Tibial artery (tissue), 4 donors: ENCODE results near the gene NRROS.

Experiments
- DNase-seq, 2 donors: peaks; one replicate each; pipeline ENCODE4 v3.0.0-alpha.2; 2019
- H3K27ac ChIP-seq, 2 donors: fragments of 200-600 bp; sonication (generic) in 1 of 2; 1 replicate in 1 of 2; 2 replicates in 1 of 2; pipeline ENCODE4 v1.5.1; 2018 to 2019; ENCODE audit warnings: mild to moderate bottlenecking in 1 of 2
- H3K27me3 ChIP-seq, 2 donors: fragments of 200-600 bp; sonication (generic) in 1 of 2; one replicate each; pipeline versions ENCODE4 v1.5.1 to v1.6.0; 2016 to 2019
- H3K36me3 ChIP-seq, 3 donors: fragments of 200-600 bp; sonication (generic) in 2 of 3; one replicate each; pipeline ENCODE4 v1.5.1; 2016 to 2019; ENCODE audit warnings: mild to moderate bottlenecking in 2 of 3
- H3K4me1 ChIP-seq, 4 donors: fragments of 200-600 bp; sonication (generic) in 2 of 4; 1 replicate in 3 of 4; 2 replicates in 1 of 4; pipeline ENCODE4 v1.5.1; 2016 to 2019
- H3K4me3 ChIP-seq, 2 donors: fragments of 200-600 bp; sonication (generic) in 1 of 2; 1 replicate in 1 of 2; 2 replicates in 1 of 2; pipeline ENCODE4 v1.5.1; 2018 to 2019; ENCODE audit warnings: mild to moderate bottlenecking in 2 of 2
- H3K9me3 ChIP-seq, 3 donors: fragments of 200-600 bp; sonication (generic) in 1 of 3; one replicate each; pipeline ENCODE4 v1.5.1; 2016 to 2019
- intact Hi-C: fragments of 100-400 bp; cut with DNase I; formaldehyde crosslinking; loops from one replicate; pipeline ENCODE4 v1.15.0; 2023; ENCODE audit warnings: low total_unique reads
- TF ChIP-seq, protein P1 (sequence below), 2 experiments: fragments of 200-600 bp in 1 of 2; fragments of 450-650 bp in 1 of 2; IDR thresholded peaks; one replicate each; pipeline ENCODE4 v1.5.1; 2017 to 2019; ENCODE audit warnings: antibody characterized with exemption in 2 of 2, mild to moderate bottlenecking in 1 of 2, moderate library complexity in 1 of 2

NRROS gene

DNA sequence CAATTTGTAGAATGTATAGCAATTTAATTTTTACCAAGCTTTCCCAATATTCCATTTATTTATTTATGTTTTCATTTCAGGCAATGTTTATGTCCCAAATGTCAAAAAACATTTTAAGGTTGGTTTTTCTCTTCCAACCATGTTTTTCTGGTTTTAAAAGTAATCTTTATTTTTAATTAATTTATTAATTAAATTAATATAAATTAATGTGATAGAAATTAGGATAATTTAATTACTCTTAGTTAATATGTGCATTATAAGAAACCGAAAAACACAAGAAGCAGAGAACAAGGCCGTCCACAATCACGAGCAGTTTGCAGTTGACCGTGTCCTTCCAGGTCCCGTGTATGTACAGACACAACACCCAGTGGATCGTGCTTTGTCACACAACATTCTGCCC is 36.8 kb upstream of the NRROS start:
- intact Hi-C loops, result loop anchor here (5.0 kb wide), 1 partner anchor 80 kb away; no protein-coding TSS in a partner anchor
- TF ChIP-seq, protein P1, sequence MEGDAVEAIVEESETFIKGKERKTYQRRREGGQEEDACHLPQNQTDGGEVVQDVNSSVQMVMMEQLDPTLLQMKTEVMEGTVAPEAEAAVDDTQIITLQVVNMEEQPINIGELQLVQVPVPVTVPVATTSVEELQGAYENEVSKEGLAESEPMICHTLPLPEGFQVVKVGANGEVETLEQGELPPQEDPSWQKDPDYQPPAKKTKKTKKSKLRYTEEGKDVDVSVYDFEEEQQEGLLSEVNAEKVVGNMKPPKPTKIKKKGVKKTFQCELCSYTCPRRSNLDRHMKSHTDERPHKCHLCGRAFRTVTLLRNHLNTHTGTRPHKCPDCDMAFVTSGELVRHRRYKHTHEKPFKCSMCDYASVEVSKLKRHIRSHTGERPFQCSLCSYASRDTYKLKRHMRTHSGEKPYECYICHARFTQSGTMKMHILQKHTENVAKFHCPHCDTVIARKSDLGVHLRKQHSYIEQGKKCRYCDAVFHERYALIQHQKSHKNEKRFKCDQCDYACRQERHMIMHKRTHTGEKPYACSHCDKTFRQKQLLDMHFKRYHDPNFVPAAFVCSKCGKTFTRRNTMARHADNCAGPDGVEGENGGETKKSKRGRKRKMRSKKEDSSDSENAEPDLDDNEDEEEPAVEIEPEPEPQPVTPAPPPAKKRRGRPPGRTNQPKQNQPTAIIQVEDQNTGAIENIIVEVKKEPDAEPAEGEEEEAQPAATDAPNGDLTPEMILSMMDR (IDR thresholded peaks at IDR 0.05), result no peak
- Histone ChIP-seq H3K4me1 (no peaks in the 10 kb centered on the region), H3K36me3 (no peaks in the 10 kb centered on the region), H3K4me3 (no peak overlapping the region), H3K9me3 (no peaks in the 10 kb centered on the region), H3K27ac (no peak overlapping the region), H3K27me3 (peaks cover 0 to 10% of the 10 kb centered on the region in 2 donors)
- DNase-seq, result no peak

DNA sequence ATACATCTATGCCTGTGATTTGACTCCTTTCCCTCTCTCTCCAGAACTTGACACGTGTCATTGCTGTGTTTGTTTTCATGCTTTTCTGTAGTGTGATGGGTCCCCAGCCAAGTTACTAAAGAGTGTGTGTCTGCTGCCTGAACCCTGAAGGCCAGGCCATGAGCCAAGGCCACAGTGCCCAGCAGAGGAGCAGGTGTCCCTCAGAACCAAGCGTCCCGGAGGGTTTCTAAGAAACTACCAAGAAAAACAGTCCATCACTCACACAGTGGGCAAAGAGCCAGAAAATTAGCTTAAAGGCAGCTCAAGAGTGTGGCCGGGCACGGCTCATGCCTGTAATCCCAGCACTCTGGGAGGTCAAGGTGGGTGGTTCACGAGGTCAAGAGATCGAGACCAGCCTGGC is 35.8 kb upstream of the NRROS start:
- intact Hi-C loops, result loop anchor here (5.0 kb wide), 1 partner anchor 79 kb away; no protein-coding TSS in a partner anchor
- Histone ChIP-seq H3K27ac (no peak overlapping the region), H3K9me3 (no peaks in the 10 kb centered on the region), H3K36me3 (no peaks in the 10 kb centered on the region), H3K27me3 (peaks cover 0 to 4% of the 10 kb centered on the region in 2 donors), H3K4me1 (no peaks in the 10 kb centered on the region), H3K4me3 (no peak overlapping the region)
- TF ChIP-seq, protein P1 (IDR thresholded peaks at IDR 0.05), result no peak
- DNase-seq, result no peak

GRCh38 chr3:196604548-196604947 is 34.9 kb upstream of the NRROS start:
- no peaks in the 10 kb centered on the region for H3K9me3 ChIP-seq
- H3K27ac ChIP-seq, result no peak overlapping the region
- TF ChIP-seq, protein P1 (IDR thresholded peaks at IDR 0.05), result no peak
- no peaks in the 10 kb centered on the region for H3K4me1 ChIP-seq
- H3K36me3 ChIP-seq, result no peaks in the 10 kb centered on the region
- intact Hi-C loops, result loop anchor here (5.0 kb wide), 1 partner anchor 78 kb away; no protein-coding TSS in a partner anchor
- no peak overlapping the region for H3K4me3 ChIP-seq
- DNase-seq, result no peak
- peaks cover 0 to 4% of the 10 kb centered on the region in 2 donors for H3K27me3 ChIP-seq

DNA sequence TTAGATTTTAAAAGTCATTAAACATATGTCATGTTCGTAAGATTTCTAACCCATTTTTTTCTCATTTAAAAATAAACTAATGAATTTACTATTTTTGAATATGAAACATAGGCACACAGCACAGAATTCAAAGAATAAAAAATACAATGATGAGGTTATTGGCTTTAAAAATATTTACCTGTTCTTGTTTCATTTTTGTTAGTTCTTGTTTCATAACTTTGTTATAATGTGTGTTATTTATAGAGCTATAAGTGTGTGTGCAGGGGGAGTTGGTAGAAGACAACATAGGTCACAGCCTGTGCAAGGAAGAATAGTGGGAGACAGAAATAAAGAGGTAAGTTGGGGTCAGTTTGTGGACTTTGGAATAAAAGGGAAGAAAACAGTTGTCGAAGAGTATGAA is 30.8 kb upstream of the NRROS start:
- Histone ChIP-seq H3K36me3 (no peaks in the 10 kb centered on the region), H3K27me3 (peaks cover 0 to 4% of the 10 kb centered on the region in 2 donors), H3K4me1 (no peaks in the 10 kb centered on the region), H3K4me3 (no peak overlapping the region), H3K9me3 (no peaks in the 10 kb centered on the region), H3K27ac (no peak overlapping the region)
- intact Hi-C loops, result no loop called here
- TF ChIP-seq, protein P1 (IDR thresholded peaks at IDR 0.05), result no peak
- DNase-seq, result no peak

DNA sequence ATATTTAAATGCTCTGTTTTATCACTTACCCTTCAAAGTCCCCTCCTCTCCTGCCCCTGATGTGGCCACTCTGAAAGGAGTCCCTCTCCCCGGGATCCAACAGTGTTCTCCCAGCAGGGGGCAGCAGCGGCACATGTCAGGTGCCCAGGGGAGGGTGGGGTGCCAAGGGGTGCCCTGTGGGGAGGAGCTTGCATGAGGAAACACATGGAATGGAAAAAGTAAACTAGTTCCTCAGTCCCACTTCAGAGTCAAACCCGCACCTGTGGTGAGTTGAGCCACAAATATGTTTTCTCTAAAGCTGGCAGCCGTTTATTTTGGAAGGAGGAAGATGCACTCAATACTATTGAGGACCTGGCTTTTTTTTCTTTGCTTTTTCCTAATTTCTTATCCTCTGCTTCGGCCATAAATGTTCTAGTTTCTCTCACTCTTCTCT is 30.1 kb upstream of the NRROS start:
- Histone ChIP-seq H3K4me3 (no peak overlapping the region), H3K27ac (no peak overlapping the region), H3K36me3 (no peaks in the 10 kb centered on the region), H3K9me3 (no peaks in the 10 kb centered on the region), H3K4me1 (no peaks in the 10 kb centered on the region), H3K27me3 (peaks cover 0 to 4% of the 10 kb centered on the region in 2 donors)
- intact Hi-C loops, result no loop called here
- TF ChIP-seq, protein P1 (IDR thresholded peaks at IDR 0.05), result peak; percentile 59 to 65
- DNase-seq, result peak; percentile 86 to 89
